CD14-positive monocyte (primary cell): ENCODE results near the gene ADSS1. TPM values are rescaled to one million over a fixed set of nuclear protein-coding genes. Genes with fewer than 3 reads are reported as not detected.
A peak's percentile ranks its signal among the peaks of the same experiment; 100 is the strongest.

ENCODE experiments used
- DNase-seq, 3 donors: peaks; one replicate each; pipeline ENCODE4 v3.0.0-alpha.2; 2011 to 2022
- H2AFZ ChIP-seq: 2 replicates; pipeline ENCODE4 v1.6.0; 2012; ENCODE audit warnings: mild to moderate bottlenecking, low read depth, low read length, inconsistent platforms; ENCODE audit not compliant: insufficient read depth, poor library complexity, severe bottlenecking
- H3K27ac ChIP-seq, 2 donors: 1 replicate in 1 of 2; 2 replicates in 1 of 2; pipeline ENCODE4 v1.5.1; 2012 to 2013; ENCODE audit warnings: low read length in 2 of 2, control low read depth in 1 of 2, inconsistent platforms in 1 of 2, low read depth in 1 of 2, mild to moderate bottlenecking in 1 of 2
- H3K27me3 ChIP-seq, 2 donors: one replicate each; pipeline versions ENCODE4 v1.6.0 to v1.6.1; 2011 to 2013; ENCODE audit warnings: low read length in 2 of 2; ENCODE audit not compliant: control insufficient read depth in 2 of 2, insufficient read depth in 2 of 2
- H3K36me3 ChIP-seq, 2 donors: replicated peaks in 1 of 2; 1 replicate in 1 of 2; 2 replicates in 1 of 2; pipeline versions ENCODE4 v1.5.1 to v1.6.1; 2012 to 2013; ENCODE audit warnings: low read length in 2 of 2, control low read depth in 1 of 2, inconsistent platforms in 1 of 2, mild to moderate bottlenecking in 1 of 2; ENCODE audit not compliant: insufficient read depth in 2 of 2, control insufficient read depth in 1 of 2
- H3K4me1 ChIP-seq, 2 donors: 1 replicate in 1 of 2; 2 replicates in 1 of 2; pipeline versions ENCODE4 v1.5.1 to v1.6.1; 2012 to 2013; ENCODE audit warnings: low read length in 2 of 2, control low read depth in 1 of 2, inconsistent platforms in 1 of 2, mild to moderate bottlenecking in 1 of 2, moderate library complexity in 1 of 2; ENCODE audit not compliant: insufficient read depth in 2 of 2, control insufficient read depth in 1 of 2
- H3K4me2 ChIP-seq: replicated peaks from 2 replicates; pipeline ENCODE3; 2012; ENCODE audit warnings: low read length, moderate library complexity, mild to moderate bottlenecking; ENCODE audit not compliant: poor library complexity, severe bottlenecking; ENCODE audit errors: extremely low read depth
- H3K4me3 ChIP-seq, 3 experiments: fragments of 200-600 bp in 1 of 3; sonication (generic) in 1 of 3; replicated peaks in 1 of 3; 1 replicate in 2 of 3; 2 replicates in 1 of 3; pipeline ENCODE4 v1.5.1; 2011 to 2013; ENCODE audit warnings: low read length in 3 of 3, mild to moderate bottlenecking in 3 of 3, control low read depth in 2 of 3, low read depth in 2 of 3, inconsistent platforms in 1 of 3, moderate library complexity in 1 of 3
- H3K79me2 ChIP-seq: 2 replicates; pipeline ENCODE4 v1.6.0; 2012; ENCODE audit warnings: mild to moderate bottlenecking, control low read depth, inconsistent platforms, low read length, moderate library complexity; ENCODE audit not compliant: insufficient read depth
- H3K9ac ChIP-seq: 2 replicates; pipeline ENCODE4 v1.6.0; 2017; ENCODE audit warnings: low read length, mild to moderate bottlenecking; ENCODE audit not compliant: insufficient read depth, poor library complexity, severe bottlenecking
- H3K9me3 ChIP-seq, 2 donors: replicated peaks in 1 of 2; 1 replicate in 1 of 2; 2 replicates in 1 of 2; pipeline versions ENCODE4 v1.5.1 to v1.6.1; 2012 to 2013; ENCODE audit warnings: low read length in 2 of 2, control low read depth in 1 of 2; ENCODE audit not compliant: control insufficient read depth in 1 of 2, insufficient read depth in 1 of 2
- H4K20me1 ChIP-seq: 2 replicates; pipeline ENCODE4 v1.6.0; 2012; ENCODE audit warnings: mild to moderate bottlenecking, low read length, control low read depth, moderate library complexity; ENCODE audit not compliant: insufficient read depth
- H3K27ac Mint-ChIP-seq, 7 donors: one replicate each; pipeline ENCODE4 v1.8.0; 2020; ENCODE audit warnings: mild to moderate bottlenecking in 7 of 7, mixed read lengths in 7 of 7, moderate library complexity in 6 of 7, inconsistent platforms in 2 of 7
- H3K27me3 Mint-ChIP-seq, 3 donors: one replicate each; pipeline ENCODE4 v1.8.0; 2021 to 2022; ENCODE audit warnings: low read depth in 3 of 3, mild to moderate bottlenecking in 3 of 3, mixed read lengths in 3 of 3, moderate library complexity in 3 of 3, inconsistent platforms in 1 of 3
- H3K36me3 Mint-ChIP-seq, 2 donors: one replicate each; pipeline ENCODE4 v1.8.0; 2020; ENCODE audit warnings: mixed read lengths in 2 of 2, inconsistent platforms in 1 of 2, mild to moderate bottlenecking in 1 of 2
- H3K4me1 Mint-ChIP-seq: one replicate; pipeline ENCODE4 v1.8.0; 2020; ENCODE audit warnings: mild to moderate bottlenecking, mixed read lengths
- H3K4me3 Mint-ChIP-seq, 2 donors: one replicate each; pipeline ENCODE4 v1.8.0; 2020; ENCODE audit warnings: mild to moderate bottlenecking in 2 of 2, mixed read lengths in 2 of 2, moderate library complexity in 1 of 2
- H3K9me3 Mint-ChIP-seq, 7 donors: one replicate each; pipeline ENCODE4 v1.8.0; 2020 to 2022; ENCODE audit warnings: mixed read lengths in 7 of 7, mild to moderate bottlenecking in 6 of 7, moderate library complexity in 6 of 7, inconsistent platforms in 2 of 7
- WGBS: methylation state at CpG from one replicate; pipeline ENCODE4 v1.1.5; 2013; ENCODE audit warnings: missing lambda C conversion rate; ENCODE audit not compliant: insufficient coverage; 5-methylcytosine and 5-hydroxymethylcytosine counted together
- intact Hi-C, 2 donors: fragments of 100-400 bp; cut with micrococcal nuclease; formaldehyde crosslinking; loops; one replicate each; pipeline versions ENCODE4 v1.15.0 to v1.15.1; 2023
- polyA plus RNA-seq, 3 donors: library from polyadenylated mRNA; depleted of rRNA in 1 of 3; unstranded in 2 of 3; stranded (reverse) in 1 of 3; fragments of 300-500 nt in 2 of 3; fragments of >200 nt in 1 of 3; fragmentation: Illumina TruSeq in 2 of 3; gene quantifications; 1 replicate in 2 of 3; 2 replicates in 1 of 3; pipeline ENCODE4 v1.2.3, GENCODE V29; 2012 to 2021
- TF ChIP-seq, protein P1 (sequence below): fragments of 200-600 bp; IDR thresholded peaks from one replicate; pipeline ENCODE4 v1.8.0; 2022; ENCODE audit warnings: antibody characterized with exemption, mild to moderate bottlenecking

Gene ADSS1
- polyA plus RNA-seq, 3 donors = 0.61 to 3.7 (median 0.64) TPM

DNA sequence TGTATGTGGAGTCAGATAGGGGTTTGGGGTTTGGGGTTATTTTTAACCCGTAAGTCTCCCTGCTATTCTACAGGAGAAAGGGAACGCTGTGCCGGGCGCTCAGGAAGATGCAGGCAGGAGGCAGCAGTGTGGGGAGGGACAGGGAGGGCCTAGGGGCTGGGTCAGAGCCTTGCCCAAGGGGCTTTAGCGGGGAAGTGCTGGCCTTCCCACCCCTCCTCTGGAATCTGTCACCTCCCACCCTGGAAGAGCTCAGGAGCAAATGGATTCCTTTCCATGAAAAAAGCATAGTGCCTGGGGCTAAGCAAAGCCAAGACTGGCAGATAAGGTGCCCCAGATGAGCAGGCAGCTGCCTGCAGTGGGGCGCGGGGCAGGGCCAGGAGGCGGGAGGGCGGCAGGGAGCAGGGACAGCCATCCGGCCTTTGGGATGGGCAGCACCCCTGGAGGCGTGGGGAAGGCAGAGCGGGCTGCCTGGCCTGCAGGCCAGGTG lies 41.9 kb upstream of the ADSS1 start:
- Mint-ChIP-seq H3K4me1 (peaks cover 41% of the 10 kb centered on the region), H3K9me3 (peaks cover 0 to 4% (median 0%) of the 10 kb centered on the region in 7 donors), H3K36me3 (no peaks in the 10 kb centered on the region), H3K27me3 (peaks cover 3 to 9% (median 3%) of the 10 kb centered on the region in 3 donors), H3K4me3 (no peak overlapping the region), H3K27ac (no peak overlapping the region)
- TF ChIP-seq, protein P1, sequence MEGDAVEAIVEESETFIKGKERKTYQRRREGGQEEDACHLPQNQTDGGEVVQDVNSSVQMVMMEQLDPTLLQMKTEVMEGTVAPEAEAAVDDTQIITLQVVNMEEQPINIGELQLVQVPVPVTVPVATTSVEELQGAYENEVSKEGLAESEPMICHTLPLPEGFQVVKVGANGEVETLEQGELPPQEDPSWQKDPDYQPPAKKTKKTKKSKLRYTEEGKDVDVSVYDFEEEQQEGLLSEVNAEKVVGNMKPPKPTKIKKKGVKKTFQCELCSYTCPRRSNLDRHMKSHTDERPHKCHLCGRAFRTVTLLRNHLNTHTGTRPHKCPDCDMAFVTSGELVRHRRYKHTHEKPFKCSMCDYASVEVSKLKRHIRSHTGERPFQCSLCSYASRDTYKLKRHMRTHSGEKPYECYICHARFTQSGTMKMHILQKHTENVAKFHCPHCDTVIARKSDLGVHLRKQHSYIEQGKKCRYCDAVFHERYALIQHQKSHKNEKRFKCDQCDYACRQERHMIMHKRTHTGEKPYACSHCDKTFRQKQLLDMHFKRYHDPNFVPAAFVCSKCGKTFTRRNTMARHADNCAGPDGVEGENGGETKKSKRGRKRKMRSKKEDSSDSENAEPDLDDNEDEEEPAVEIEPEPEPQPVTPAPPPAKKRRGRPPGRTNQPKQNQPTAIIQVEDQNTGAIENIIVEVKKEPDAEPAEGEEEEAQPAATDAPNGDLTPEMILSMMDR = no peak
- no peak overlapping the region for H3K4me3 ChIP-seq
- H3K4me1 ChIP-seq = peaks cover 42 to 68% of the 10 kb centered on the region in 2 donors
- DNase-seq = no peak
- no peaks in the 10 kb centered on the region for H3K9me3 ChIP-seq
- H3K4me2 ChIP-seq = no peak overlapping the region
- H3K79me2 ChIP-seq = no peaks in the 10 kb centered on the region
- H3K36me3 ChIP-seq = no peaks in the 10 kb centered on the region
- no peaks in the 10 kb centered on the region for H3K27me3 ChIP-seq
- no peak overlapping the region for H2AFZ ChIP-seq
- WGBS = 96% methylated on average over 5 of the region's 12 CpGs
- H3K9ac ChIP-seq = no peak overlapping the region
- no peak overlapping the region for H3K27ac ChIP-seq
- no peaks in the 10 kb centered on the region for H4K20me1 ChIP-seq
- intact Hi-C loops = no loop called here

DNA sequence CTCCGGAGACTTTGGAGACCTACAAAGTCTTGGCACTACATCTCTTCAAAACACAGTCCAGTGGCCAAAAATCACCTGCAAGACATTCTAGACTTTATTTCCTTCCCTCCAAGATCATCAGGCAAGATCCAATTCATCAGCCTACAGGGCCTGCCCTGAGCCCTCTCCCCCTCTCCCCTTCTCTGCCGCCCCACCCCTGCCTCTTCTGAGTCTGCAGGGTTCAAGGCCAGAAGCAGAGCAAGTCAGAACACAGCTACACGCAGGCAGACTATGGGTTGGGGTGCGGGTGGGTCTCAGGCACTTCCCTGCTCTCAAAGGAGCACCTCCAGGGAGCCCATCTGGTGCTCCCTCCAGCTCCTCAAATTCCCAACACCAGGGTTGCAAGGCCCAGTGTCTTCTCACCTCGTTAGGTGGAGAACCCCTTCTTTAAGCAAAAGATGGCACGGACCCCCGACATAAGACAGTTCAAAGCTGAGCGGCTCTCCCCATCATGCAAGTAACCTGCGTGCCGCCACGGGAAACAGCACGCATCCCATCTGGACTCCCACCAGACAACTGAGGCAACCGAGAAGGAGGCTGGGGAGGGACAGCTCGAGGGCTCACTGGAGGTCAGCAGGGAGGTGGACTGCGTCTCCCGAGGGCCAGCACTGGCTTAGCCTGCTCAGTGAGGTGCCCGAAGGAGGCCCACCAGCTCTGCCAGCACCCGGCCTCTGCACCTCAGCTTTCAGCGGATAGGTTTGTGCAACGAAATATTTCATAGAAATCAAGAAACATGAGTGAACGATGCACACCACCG lies 40.2 kb upstream of the ADSS1 start:
- peaks cover 9 to 18% (median 9%) of the 10 kb centered on the region in 3 donors for H3K27me3 Mint-ChIP-seq
- Histone ChIP-seq H3K4me2 (no peak overlapping the region), H3K4me1 (peaks cover 46 to 67% of the 10 kb centered on the region in 2 donors), H3K4me3 (no peak overlapping the region), H3K36me3 (no peaks in the 10 kb centered on the region), H4K20me1 (no peaks in the 10 kb centered on the region), H3K79me2 (no peaks in the 10 kb centered on the region), H3K9me3 (no peaks in the 10 kb centered on the region), H3K27me3 (peaks cover 0 to 9% of the 10 kb centered on the region in 2 donors), H3K9ac (no peak overlapping the region), H3K27ac (no peak overlapping the region), H2AFZ (no peak overlapping the region)
- peak overlapping the region in 1 of 7 donors; percentile 16 for H3K27ac Mint-ChIP-seq
- intact Hi-C loops = no loop called here
- TF ChIP-seq, protein P1 = no peak
- peaks cover 0 to 4% (median 0%) of the 10 kb centered on the region in 7 donors for H3K9me3 Mint-ChIP-seq
- WGBS = 98% methylated on average over 18 of the region's 22 CpGs
- H3K4me3 Mint-ChIP-seq = no peak overlapping the region
- no peaks in the 10 kb centered on the region for H3K36me3 Mint-ChIP-seq
- peaks cover 47% of the 10 kb centered on the region for H3K4me1 Mint-ChIP-seq
- DNase-seq = no peak
